GM20000 (cell line): Measurements from ENCODE around the gene FGGY.
"Not testable (repeated sequence)": the region's sequence is repeated elsewhere in the genome, so short reads cannot be mapped to it uniquely, and the experiment has no call there.

ENCODE experiments used
- DNase-seq: peaks from one replicate; pipeline ENCODE4 v3.0.0; 2012; ENCODE audit warnings: low spot score
- TF ChIP-seq, protein P1 (sequence below): IDR thresholded peaks from 2 replicates; pipeline ENCODE4 v1.5.1; 2012; ENCODE audit warnings: mild to moderate bottlenecking, control low read depth; ENCODE audit errors: extremely low read depth, missing control alignments

The FGGY gene

DNA sequence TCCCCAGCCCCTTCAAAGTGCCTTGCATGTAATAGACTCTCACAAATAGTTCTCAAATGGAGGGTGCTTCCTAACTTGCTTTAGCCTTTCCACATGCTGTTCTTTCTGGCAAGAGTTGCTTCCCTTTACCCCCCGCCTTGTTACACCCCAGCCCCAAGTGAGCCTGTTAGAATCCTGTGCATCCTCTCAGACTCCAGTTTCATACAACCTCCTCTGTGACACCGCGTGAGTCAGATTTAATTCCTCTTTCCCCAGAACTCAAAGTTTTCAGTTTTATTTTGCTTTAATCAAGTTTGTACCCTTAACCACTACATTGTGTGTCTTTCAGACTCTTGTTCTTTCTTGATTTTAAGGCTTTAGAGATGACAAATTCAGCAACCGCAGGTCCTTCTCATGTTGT lies 283.4 kb downstream of the FGGY start:
- TF ChIP-seq, protein P1, sequence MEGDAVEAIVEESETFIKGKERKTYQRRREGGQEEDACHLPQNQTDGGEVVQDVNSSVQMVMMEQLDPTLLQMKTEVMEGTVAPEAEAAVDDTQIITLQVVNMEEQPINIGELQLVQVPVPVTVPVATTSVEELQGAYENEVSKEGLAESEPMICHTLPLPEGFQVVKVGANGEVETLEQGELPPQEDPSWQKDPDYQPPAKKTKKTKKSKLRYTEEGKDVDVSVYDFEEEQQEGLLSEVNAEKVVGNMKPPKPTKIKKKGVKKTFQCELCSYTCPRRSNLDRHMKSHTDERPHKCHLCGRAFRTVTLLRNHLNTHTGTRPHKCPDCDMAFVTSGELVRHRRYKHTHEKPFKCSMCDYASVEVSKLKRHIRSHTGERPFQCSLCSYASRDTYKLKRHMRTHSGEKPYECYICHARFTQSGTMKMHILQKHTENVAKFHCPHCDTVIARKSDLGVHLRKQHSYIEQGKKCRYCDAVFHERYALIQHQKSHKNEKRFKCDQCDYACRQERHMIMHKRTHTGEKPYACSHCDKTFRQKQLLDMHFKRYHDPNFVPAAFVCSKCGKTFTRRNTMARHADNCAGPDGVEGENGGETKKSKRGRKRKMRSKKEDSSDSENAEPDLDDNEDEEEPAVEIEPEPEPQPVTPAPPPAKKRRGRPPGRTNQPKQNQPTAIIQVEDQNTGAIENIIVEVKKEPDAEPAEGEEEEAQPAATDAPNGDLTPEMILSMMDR = no peak
- DNase-seq = no peak

DNA sequence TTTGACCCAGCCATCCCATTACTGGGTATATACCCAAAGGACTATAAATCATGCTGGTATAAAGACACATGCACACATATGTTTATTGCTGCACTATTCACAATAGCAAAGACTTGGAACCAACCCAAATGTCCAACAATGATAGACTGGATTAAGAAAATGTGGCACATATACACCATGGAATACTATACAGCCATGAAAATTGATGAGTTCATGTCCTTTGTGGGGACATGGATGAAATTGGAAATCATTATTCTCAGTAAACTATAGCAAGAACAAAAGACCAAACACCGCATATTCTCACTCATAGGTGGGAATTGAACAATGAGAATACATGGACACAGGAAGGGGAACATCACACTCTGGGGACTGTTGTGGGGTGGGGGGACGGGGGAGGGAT lies 295.5 kb downstream of the FGGY start:
- not testable (repeated sequence) for DNase-seq

DNA sequence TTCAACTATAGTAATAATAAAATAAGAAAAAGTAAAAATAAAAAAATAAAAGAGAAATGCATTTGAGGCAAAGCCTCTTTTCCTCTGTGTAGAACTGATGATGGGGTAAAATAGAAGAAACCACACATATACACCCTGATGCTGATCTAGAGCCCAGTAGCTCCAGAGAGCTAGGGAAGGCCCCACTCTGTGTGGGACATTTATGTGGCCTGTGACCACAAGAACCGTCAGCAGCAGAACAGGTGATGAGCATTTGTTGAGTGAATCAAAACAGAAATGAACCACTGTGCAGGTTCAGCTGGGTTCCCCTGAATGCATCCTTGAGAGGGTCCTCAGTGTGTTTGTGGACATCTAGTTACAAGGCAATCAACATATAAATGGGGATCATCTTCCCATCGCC lies 296.0 kb downstream of the FGGY start:
- TF ChIP-seq, protein P1 = no peak
- no peak for DNase-seq

DNA sequence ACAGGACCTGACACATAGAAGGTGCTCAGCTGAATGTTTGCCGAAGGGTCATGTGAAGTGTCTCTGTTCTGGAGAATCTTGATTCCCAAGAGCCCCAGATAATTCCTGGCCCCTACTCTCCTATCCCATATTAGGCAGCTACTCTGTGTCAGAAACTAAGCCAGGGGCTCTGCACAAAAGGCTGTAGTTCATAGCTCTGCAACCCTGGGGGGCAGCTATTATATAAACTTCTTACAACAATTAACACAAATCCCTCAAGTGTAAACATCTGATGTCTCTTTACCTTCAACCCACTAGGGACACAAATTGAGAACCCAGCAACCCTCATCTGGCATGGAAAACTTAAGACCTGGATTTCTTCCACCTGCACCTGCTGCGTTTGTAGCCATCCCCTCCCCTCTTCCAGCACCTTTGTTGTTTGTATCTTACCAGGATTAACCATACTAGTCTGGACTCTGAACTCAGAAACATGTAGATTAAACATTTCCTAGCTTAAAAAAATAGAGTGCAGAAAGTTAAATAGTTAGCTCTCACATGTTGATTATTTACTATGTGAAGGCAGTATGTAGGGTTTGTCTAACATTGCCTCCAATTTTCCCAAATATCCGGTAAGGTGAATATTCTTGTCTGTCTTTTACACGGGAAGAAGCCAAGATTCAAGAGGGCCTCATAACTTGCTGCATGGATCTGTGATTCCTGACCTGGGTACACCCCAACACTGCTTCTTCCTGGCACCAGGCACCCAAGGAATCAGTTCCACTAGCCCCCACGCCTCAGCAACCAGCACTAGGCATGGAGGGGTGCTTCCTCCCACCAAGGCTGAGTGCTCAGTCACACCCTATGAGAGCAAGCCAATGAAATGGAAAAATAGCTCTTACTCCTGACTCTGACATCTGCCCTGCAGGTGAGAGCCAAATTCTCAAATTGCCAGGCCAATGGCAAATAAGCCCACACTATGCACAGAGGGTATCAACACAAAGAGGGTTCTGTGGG lies 297.2 kb downstream of the FGGY start:
- TF ChIP-seq, protein P1 = no peak
- no peak for DNase-seq

DNA sequence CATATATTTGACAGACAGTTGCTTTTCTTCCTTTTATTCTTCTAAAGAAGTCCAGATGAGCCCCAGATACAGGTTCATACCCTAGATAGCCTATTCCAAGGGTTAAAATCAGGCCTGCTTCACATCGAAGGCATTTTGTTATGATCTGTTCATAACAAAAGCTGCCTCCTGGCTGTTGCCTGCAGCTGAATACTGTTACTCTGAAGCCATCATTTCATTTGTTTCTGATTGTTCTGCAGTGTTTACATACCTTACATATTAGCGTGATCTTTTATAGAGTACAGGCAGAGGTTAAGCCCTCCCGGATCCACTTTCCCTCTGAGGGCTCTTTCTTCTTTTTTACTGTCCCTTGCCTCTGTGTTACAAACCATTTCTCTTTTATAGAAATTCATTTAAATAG lies 298.9 kb downstream of the FGGY start:
- TF ChIP-seq, protein P1 = no peak
- DNase-seq = no peak

DNA sequence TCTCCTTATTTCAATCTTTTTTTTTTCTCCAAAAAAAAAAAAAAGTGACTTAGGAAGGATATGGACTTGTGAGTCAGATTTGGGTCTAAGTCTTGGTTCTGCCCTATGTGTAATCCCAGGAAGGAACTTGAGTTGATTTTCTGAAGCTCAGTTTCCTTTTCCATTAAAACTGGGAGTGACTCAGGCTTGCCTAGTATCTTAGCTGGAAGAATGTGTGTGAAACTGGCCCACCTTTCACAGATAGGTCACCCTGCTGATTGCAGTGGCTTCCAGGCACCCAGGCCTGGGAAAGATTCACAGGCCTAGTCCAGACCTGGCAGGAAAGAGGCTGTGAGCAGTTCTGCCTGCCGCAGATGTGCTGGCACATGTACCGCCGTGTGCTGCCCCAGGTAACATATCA lies 299.5 kb downstream of the FGGY start:
- no peak for DNase-seq

DNA sequence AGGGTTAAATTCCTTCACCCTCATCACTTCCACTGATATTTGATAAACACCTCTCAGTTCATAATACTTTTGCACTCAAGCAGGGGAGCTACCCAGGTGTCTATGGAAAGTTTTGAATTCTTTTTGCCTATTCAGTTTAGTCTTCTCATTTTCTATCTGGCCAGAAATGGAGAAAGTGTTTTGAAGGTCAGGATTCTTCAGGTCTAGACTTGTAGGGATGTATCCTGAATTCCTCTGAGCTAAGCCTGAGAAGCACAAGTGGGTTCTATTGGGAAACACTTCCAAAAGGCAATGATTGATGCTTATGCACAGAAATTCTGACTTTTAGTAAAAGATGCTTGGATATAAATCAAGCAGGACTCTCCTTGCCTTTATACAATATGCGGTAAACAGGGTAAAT lies 300.1 kb downstream of the FGGY start:
- DNase-seq = no peak
- TF ChIP-seq, protein P1 = no peak

More for the DNA sequence above, 299.5 kb downstream of the FGGY start:
- TF ChIP-seq, protein P1 = no peak

DNA sequence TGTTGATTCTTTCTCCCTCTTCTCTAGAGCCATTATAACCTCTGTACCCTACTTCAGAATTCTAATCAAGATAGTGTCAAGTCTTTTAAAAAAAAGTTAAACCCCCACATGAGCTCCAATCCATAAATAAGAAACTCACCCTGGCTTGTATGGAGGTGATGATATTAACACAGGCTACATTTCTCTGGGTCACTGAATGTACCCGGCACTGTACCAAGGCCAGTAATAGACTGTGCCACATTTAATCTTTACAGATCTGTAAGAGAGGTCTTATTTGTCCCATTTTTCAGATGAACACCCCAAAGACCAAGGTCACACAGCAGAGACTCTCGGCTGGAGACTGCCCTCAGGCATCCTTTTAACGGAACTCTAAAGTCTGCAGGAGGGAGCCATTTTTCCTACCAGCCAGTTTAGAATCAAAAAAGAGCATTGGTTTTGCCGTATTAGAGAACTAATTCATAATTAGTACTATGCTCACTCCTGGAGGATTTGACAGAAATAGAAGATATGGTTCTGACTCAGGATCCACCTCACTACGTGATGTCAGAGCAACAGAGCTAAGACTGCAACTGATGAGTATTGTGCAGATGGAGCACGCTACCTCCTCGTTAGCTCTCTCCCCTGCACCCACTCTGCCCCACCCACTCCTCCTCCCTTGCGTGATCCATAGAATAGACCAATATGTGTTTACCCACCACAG lies 300.7 kb downstream of the FGGY start:
- no peak for DNase-seq
- TF ChIP-seq, protein P1 = no peak
